NB4 (cell line): Measurements from ENCODE around the gene SPATA12.

Experiments
- POLR2A ChIP-seq: IDR thresholded peaks from 2 replicates; pipeline ENCODE4 v1.6.1; 2011; ENCODE audit warnings: mild to moderate bottlenecking; ENCODE audit not compliant: insufficient read length; ENCODE audit errors: extremely low read depth
- TF ChIP-seq, protein P1 (sequence below): IDR thresholded peaks from one replicate; pipeline ENCODE4 v1.5.1; 2012; ENCODE audit warnings: low read depth, low read length

DNA sequence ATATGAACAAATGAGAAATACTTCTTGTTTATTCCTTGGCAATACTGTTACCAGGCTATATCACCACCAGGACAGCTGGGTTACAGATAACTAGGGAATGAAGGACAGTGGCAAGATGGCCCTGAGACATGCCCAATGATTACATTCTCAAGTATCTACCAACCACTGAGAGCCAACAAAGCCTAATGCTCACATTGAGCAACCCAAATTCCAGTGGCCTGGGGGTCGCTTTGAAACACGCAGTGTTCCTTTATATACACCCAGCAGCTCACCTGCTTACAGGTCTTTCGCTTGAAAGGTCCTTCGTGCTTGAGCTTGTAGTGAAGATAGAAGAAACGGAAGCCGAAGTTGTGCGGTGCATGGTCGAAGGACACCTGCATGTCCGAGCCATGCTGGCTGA, 45.1 kb downstream of the SPATA12 start:
- TF ChIP-seq, protein P1, sequence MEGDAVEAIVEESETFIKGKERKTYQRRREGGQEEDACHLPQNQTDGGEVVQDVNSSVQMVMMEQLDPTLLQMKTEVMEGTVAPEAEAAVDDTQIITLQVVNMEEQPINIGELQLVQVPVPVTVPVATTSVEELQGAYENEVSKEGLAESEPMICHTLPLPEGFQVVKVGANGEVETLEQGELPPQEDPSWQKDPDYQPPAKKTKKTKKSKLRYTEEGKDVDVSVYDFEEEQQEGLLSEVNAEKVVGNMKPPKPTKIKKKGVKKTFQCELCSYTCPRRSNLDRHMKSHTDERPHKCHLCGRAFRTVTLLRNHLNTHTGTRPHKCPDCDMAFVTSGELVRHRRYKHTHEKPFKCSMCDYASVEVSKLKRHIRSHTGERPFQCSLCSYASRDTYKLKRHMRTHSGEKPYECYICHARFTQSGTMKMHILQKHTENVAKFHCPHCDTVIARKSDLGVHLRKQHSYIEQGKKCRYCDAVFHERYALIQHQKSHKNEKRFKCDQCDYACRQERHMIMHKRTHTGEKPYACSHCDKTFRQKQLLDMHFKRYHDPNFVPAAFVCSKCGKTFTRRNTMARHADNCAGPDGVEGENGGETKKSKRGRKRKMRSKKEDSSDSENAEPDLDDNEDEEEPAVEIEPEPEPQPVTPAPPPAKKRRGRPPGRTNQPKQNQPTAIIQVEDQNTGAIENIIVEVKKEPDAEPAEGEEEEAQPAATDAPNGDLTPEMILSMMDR = no peak
- no peak for TF ChIP-seq POLR2A
